GM10266 (cell line): Measurements from ENCODE around the gene MADCAM1.

ENCODE experiments used
- DNase-seq: peaks from one replicate; pipeline ENCODE4 v3.0.0; 2012; ENCODE audit errors: extremely low spot score
- TF ChIP-seq, protein P1 (sequence below): IDR thresholded peaks from 2 replicates; pipeline ENCODE4 v1.5.1; 2012; ENCODE audit warnings: mild to moderate bottlenecking, low read depth; ENCODE audit not compliant: control insufficient read depth, insufficient read depth; ENCODE audit errors: missing control alignments

MADCAM1 gene

DNA sequence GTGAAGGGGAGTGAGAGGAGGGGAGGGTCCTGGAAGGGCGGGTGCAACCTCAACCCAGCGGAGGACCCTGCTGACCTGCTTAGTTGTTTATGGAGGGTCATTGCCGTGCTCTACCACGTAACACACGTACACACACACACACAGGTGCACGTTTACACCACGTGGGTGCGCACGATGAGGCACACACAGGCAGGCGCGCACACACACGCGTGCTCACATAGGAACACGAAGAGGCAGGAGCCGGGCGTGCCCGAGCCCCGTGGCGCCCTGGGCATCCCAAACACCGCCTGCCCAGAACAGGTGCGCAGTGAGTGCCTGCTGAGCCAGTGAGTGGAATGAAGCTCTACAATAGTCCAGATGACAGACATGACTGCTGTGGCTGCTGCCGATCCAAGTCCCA is 11.2 kb upstream of the MADCAM1 start:
- TF ChIP-seq, protein P1, sequence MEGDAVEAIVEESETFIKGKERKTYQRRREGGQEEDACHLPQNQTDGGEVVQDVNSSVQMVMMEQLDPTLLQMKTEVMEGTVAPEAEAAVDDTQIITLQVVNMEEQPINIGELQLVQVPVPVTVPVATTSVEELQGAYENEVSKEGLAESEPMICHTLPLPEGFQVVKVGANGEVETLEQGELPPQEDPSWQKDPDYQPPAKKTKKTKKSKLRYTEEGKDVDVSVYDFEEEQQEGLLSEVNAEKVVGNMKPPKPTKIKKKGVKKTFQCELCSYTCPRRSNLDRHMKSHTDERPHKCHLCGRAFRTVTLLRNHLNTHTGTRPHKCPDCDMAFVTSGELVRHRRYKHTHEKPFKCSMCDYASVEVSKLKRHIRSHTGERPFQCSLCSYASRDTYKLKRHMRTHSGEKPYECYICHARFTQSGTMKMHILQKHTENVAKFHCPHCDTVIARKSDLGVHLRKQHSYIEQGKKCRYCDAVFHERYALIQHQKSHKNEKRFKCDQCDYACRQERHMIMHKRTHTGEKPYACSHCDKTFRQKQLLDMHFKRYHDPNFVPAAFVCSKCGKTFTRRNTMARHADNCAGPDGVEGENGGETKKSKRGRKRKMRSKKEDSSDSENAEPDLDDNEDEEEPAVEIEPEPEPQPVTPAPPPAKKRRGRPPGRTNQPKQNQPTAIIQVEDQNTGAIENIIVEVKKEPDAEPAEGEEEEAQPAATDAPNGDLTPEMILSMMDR, result no peak
- no peak for DNase-seq

DNA sequence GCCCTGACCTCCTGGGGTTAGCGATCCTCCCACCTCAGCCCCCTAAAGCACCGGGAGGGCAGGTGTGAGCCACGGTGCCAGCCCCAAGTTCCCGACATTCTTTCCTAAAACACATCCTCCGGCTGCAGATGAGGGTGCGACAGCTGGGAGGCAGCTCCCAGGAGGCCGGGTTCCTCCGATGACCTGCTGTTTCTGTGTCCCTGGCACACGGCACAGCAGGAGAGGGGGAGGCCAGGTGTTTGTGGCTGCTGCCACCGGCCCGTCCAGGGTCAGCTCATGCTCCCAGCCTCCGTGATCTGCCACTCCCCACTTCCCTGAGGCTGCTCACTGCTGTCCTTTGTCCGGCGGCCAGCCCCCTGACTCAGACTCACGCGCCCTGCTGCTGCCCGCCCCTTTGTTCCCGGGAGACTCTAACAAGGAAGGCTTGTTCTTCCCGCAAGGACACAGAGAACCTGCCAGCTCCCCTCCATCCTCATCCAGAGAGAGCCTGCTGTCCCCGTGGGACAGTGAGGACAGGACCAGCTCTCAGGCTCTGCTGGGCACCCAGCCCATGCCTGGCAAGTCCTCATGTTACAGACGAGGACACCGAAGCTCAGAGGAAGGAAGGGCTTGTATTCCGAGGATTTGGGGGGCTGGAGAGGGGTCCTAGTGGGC is 10.6 kb upstream of the MADCAM1 start:
- no peak for DNase-seq
- TF ChIP-seq, protein P1, result no peak

DNA sequence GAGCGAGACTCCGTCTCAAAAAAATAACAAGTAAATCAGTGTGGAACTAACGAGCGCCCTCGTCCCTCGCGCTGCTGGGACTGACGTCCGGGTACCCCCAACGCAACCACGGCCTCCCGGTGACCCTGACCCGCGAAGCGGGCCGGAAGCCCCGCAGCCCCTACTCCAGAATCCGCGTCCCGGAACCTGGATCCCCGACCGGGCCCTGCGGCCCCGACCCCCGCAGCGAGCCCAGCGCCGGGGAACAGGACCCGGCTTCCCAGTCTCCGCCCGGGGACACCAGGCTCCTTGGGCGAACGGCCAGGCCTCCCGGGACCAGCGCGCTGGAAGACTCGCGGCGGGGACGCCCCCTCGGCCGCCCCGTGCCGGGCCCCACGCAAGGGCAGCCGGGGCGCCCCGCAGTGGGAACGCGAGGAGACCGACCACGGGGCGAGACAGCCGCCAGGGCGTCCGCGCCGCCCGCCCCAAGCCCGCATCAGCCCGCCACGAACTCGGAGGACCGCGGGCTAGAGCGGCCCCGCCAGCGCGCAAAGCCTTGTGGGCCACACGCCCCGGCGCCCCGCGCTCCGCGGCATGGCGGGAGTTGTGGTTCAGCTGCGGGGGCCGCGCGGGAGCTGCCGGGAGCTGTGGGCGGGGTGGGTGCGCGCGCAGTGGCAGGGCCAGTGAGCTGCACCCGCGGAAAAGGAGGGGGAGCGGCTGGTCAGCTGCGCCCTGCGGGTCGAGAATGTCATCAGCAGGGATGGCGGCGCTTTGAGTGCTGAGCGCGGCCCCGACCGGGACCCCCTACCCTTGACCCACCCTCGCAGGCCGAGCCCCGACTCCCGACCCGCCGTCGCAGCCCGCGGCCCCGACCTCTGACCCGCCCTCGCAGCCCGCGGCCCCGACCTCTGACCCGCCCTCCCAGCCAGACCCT is 7.5 kb upstream of the MADCAM1 start:
- peak; percentile 99 for DNase-seq
- TF ChIP-seq, protein P1, result peak; percentile 11

DNA sequence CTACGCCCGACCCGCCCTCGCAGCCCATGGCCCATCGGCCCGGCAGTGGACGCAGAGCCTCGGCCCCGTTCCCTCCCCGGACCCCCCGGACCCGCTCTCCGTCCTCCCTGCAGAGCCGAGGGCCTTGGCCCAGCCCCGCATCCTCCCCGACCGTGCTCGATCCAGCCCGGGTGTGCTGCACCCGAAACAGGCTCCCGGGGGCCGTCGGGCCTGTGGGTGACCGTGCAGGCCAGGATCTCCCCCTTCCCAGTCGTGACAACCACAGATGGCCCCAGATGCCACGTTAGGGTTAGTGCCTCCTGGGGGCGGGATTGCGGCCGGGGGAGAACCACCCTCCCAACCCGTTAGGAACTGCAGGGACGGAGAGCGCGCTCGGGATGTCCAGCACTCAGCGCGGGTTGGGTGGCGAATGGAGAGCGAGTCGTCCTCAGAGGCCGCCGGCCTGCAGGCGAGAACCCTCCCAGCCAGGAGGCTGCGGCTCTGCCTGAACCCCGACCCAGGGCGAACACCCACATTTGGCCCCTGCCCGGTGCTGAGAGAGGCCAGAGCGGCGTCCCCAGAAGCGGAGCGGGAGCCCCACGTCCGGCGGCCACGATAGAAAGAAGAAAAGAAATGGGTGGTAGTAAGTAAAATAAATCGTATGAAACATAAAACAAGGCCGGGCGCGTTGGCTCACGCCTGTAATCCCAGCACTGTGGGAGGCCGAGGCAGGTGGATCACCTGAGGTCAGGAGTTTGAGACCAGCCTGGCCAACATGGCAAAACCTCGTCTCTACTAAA is 6.7 kb upstream of the MADCAM1 start:
- TF ChIP-seq, protein P1, result no peak
- DNase-seq, result peak; percentile 40

DNA sequence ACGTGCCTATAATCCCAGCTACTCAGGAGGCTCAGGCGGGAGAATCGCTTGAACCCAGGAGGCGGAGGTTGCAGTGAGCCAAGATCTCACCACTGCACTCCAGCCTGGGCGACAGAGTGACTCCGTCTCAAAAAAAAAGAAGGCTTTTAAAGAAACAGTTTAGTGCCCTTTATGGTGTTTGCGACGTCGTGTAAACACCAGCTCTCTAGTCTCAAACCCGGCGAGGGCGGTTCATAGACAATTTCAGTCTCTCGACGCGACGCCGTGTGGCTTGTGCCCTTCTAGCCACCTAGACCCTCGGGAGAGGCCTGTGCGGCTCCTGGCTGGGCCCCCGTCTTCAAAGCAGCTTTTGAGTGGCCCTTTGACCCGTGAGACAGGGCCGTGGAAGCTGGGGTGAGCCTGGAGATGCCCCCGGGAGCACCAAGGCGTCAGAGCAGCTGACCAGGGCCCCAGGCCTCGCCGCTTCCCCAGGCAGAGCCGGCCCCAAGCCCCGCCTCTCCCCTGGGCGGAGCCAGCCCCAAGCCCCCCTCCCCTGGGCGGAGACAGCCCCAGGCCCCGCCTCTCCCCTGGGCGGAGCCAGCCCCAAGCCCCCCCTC is 5.0 kb upstream of the MADCAM1 start:
- no peak for DNase-seq
- TF ChIP-seq, protein P1, result no peak

DNA sequence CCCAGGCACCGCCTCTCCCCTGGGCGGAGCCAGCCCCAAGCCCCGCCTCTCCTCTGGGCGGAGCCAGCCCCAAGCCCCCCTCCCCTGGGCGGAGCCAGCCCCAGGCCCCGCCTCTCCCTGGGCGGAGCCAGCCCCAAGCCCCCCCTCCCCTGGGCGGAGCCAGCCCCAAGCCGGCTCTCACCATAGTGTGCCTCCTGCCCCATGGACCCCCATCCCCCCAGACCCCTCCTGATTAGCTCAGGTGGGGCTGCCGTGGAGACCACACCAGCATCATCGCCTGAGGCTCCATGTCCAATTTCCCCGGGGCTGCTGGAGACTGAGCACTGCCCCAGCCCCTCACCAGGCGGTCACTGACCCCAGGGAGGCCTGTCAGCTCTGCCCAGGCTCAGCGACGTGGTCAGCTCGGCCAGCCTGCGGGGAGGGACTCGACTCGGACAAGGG is 4.2 kb upstream of the MADCAM1 start:
- no peak for DNase-seq

More for the DNA sequence above, 4.2 kb upstream of the MADCAM1 start:
- TF ChIP-seq, protein P1, result no peak
